Transverse colon (tissue), 4 donors: ENCODE measurements around the gene C5AR2. TPM values are rescaled to one million over a fixed set of nuclear protein-coding genes. Genes with fewer than 3 reads are reported as not detected.

ENCODE experiments used
- DNase-seq: peaks from one replicate; pipeline ENCODE4 v3.0.0-alpha.2; 2019
- H3K27ac ChIP-seq, 4 donors: fragments of 200-600 bp; sonication (generic); 2 replicates each; pipeline ENCODE4 v1.5.1; 2016 to 2018; ENCODE audit warnings: inconsistent platforms in 4 of 4
- H3K27me3 ChIP-seq: fragments of 200-600 bp; sonication (generic); 2 replicates; pipeline ENCODE4 v1.5.1; 2017; ENCODE audit warnings: inconsistent platforms
- H3K36me3 ChIP-seq, 4 donors: fragments of 200-600 bp; sonication (generic); 2 replicates each; pipeline ENCODE4 v1.5.1; 2017 to 2019; ENCODE audit warnings: inconsistent platforms in 4 of 4
- H3K4me1 ChIP-seq, 4 donors: fragments of 200-600 bp; sonication (generic); 2 replicates each; pipeline ENCODE4 v1.5.1; 2017 to 2020; ENCODE audit warnings: inconsistent platforms in 4 of 4
- H3K4me3 ChIP-seq, 4 donors: fragments of 200-600 bp; sonication (generic); 1 replicate in 1 of 4; 2 replicates in 3 of 4; pipeline versions ENCODE4 v1.5.1 to v1.6.1; 2017 to 2019; ENCODE audit warnings: inconsistent platforms in 4 of 4
- H3K9me3 ChIP-seq, 2 donors: fragments of 200-600 bp; sonication (generic); 2 replicates each; pipeline ENCODE4 v1.5.1; 2017 to 2019; ENCODE audit warnings: inconsistent platforms in 2 of 2
- EP300 ChIP-seq: sonication (generic); formaldehyde crosslinking; IDR thresholded peaks from one replicate; pipeline ENCODE4 v1.6.1; 2017; ENCODE audit warnings: antibody characterized with exemption, low read depth
- POLR2A ChIP-seq: fragments of 450-650 bp; IDR thresholded peaks from one replicate; pipeline ENCODE4 v1.6.1; 2016; ENCODE audit warnings: antibody characterized with exemption, mild to moderate bottlenecking, moderate library complexity
- POLR2AphosphoS5 ChIP-seq, 3 donors: sonication (generic); formaldehyde crosslinking; IDR thresholded peaks; one replicate each; pipeline ENCODE4 v1.6.1; 2016; ENCODE audit warnings: antibody characterized with exemption in 3 of 3
- WGBS, 2 donors: methylation state at CpG; one replicate each; pipeline ENCODE4 v1.1.5; 2018; ENCODE audit warnings: low coverage in 1 of 2; 5-methylcytosine and 5-hydroxymethylcytosine counted together
- in situ Hi-C, 4 donors: fragments of 200-750 bp; cut with MboI; loops; one replicate each; pipeline versions ENCODE4 v1.15.0 to v1.15.1; 2017; ENCODE audit warnings: low sequenced_read_pairs in 3 of 4, low pct_ligation_motif_present in 1 of 4, low pct_unique_long_range_greater_than_20kb in 1 of 4
- intact Hi-C: fragments of 100-400 bp; cut with DNase I; formaldehyde crosslinking; loops from one replicate; pipeline ENCODE4 v1.15.1; 2023; ENCODE audit warnings: low total_unique reads
- total RNA-seq, 4 donors: library from RNA; depleted of rRNA; stranded (reverse); fragments of >200 nt; gene quantifications; one replicate each; pipeline ENCODE4 v1.1.0, GENCODE V29; 2016
- TF ChIP-seq, protein P1 (sequence below), 5 experiments: fragments of 200-600 bp in 3 of 5; fragments of 450-650 bp in 2 of 5; sonication (generic) in 3 of 5; IDR thresholded peaks; 1 replicate in 2 of 5; 2 replicates in 3 of 5; pipeline ENCODE4 v1.5.1; 2016 to 2017; ENCODE audit warnings: antibody characterized with exemption in 5 of 5, inconsistent platforms in 3 of 5, mild to moderate bottlenecking in 2 of 5, moderate library complexity in 1 of 5

Gene C5AR2
- total RNA-seq, 4 donors from 2014 or later: 0.64 to 4.9 (median 2.0) TPM; not detected in 1

DNA sequence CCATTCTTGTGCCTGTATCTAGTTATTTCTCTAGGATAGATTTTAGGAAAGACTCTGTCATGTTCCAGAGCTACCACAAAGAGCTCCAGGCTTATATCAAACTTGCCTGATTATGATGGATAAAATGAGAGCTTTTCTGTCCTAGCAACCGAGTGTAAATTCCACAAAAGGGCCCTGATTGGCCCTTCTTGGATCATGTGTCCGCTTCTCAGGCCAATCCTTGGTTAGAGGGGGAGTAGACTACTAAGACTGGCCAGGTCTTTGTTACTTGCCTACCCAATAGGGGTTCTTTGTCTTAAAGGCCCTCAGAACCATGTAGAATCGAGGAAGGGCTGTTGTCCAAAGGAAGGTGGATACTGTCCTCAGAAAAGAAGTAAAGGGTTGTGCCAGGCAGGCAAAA, 19.6 kb downstream of the C5AR2 start:
- WGBS, 2 donors: 84% methylated on average over 3 of the region's 3 CpGs; no CpG with 5 or more reads in 1 of the 2 donors
- no peak for TF ChIP-seq POLR2AphosphoS5 (IDR thresholded peaks at IDR 0.05)
- TF ChIP-seq, protein P1, sequence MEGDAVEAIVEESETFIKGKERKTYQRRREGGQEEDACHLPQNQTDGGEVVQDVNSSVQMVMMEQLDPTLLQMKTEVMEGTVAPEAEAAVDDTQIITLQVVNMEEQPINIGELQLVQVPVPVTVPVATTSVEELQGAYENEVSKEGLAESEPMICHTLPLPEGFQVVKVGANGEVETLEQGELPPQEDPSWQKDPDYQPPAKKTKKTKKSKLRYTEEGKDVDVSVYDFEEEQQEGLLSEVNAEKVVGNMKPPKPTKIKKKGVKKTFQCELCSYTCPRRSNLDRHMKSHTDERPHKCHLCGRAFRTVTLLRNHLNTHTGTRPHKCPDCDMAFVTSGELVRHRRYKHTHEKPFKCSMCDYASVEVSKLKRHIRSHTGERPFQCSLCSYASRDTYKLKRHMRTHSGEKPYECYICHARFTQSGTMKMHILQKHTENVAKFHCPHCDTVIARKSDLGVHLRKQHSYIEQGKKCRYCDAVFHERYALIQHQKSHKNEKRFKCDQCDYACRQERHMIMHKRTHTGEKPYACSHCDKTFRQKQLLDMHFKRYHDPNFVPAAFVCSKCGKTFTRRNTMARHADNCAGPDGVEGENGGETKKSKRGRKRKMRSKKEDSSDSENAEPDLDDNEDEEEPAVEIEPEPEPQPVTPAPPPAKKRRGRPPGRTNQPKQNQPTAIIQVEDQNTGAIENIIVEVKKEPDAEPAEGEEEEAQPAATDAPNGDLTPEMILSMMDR (IDR thresholded peaks at IDR 0.05): no peak
- TF ChIP-seq POLR2A: no peak
- TF ChIP-seq EP300: no peak
- Histone ChIP-seq H3K4me1 (peaks cover 4 to 19% (median 10%) of the 10 kb centered on the region in 4 donors), H3K27me3 (no peaks in the 10 kb centered on the region), H3K36me3 (peaks cover 0 to 17% (median 5%) of the 10 kb centered on the region in 4 donors), H3K4me3 (no peak overlapping the region), H3K9me3 (no peaks in the 10 kb centered on the region), H3K27ac (no peak overlapping the region)
- no peak for DNase-seq
- intact Hi-C loops (no loop called here), in situ Hi-C loops (no loop called here)

DNA sequence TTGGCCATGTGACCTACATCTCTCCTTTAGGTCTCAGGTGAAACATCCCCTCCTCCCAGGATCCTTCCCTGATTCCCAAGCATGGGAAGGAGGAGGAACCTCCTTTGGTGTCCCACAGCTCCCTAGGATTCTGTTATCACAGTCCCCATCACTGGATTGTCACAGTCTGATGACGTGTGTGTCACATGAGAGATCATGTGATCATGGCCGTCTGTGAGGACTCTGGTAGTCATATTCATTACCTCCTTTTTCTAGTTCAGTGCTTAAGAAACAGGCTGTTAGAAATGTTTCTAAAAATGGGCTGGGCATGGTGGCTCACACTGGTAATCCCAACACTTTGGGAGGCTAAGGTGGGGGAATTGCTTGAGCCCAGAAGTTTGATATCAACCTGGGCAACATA, 20.1 kb downstream of the C5AR2 start:
- H3K27ac ChIP-seq: no peak overlapping the region
- 54 to 60% methylated on average over 2 of the region's 2 CpGs for WGBS, 2 donors
- H3K27me3 ChIP-seq: no peaks in the 10 kb centered on the region
- no peaks in the 10 kb centered on the region for H3K9me3 ChIP-seq
- H3K36me3 ChIP-seq: peaks cover 0 to 22% (median 8%) of the 10 kb centered on the region in 4 donors
- H3K4me3 ChIP-seq: no peak overlapping the region
- peaks cover 4 to 19% (median 10%) of the 10 kb centered on the region in 4 donors for H3K4me1 ChIP-seq
- TF ChIP-seq EP300 (no peak), POLR2A (no peak), POLR2AphosphoS5 (IDR thresholded peaks at IDR 0.05) (no peak)
- TF ChIP-seq, protein P1 (IDR thresholded peaks at IDR 0.05): no peak
- in situ Hi-C loops: no loop called here
- no peak for DNase-seq
- intact Hi-C loops: no loop called here

DNA sequence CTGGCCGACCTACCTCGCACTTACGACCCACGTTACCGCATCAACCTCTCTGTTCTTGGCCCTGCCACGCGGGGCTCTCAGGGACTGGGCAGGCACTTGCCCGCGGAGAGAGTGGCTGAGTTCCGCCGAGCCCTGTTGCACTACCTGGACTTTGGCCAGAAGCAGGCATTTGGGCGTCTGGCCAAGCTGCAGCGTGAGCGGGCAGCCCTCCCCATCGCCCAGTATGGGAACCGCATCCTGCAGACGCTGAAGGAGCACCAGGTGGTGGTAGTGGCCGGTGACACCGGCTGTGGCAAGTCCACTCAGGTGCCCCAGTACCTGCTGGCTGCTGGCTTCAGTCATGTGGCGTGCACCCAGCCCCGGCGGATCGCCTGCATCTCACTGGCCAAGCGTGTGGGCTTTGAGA, 21.3 kb downstream of the C5AR2 start:
- in situ Hi-C loops: no loop called here
- Histone ChIP-seq H3K4me3 (no peak overlapping the region), H3K4me1 (peaks cover 4 to 19% (median 10%) of the 10 kb centered on the region in 4 donors), H3K27ac (no peak overlapping the region), H3K27me3 (no peaks in the 10 kb centered on the region), H3K9me3 (no peaks in the 10 kb centered on the region), H3K36me3 (peaks cover 0 to 35% (median 14%) of the 10 kb centered on the region in 4 donors)
- peak; percentile 74 for DNase-seq
- 80% methylated on average over 24 of the region's 24 CpGs; no CpG with 5 or more reads in 1 of the 2 donors for WGBS, 2 donors
- intact Hi-C loops: no loop called here
- peak in 1 of 3 donors; percentile 27 for TF ChIP-seq POLR2AphosphoS5 (IDR thresholded peaks at IDR 0.05)
- TF ChIP-seq EP300: no peak

DNA sequence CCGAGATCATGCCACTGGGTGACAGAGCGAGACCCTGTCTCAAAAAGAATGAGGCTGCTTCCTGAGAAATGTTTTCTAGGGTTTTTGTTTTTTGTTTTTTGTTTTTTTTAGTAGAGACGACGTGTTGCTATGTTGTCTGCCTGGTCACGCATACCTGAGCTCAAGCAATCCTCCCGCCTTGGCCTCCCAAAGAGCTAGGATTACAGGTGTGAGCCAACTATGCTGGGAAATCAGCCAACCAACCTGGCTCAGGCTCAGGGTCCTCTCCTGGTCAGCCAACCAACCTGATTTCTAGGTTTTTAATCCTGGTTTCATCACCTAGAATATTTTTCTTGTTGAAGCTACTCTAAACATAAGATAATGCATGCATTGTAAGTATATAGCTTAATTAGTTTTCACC, 24.9 kb downstream of the C5AR2 start:
- intact Hi-C loops: no loop called here
- WGBS, 2 donors: 93 to 97% methylated on average over 5 to 6 of the region's 6 CpGs
- no peaks in the 10 kb centered on the region for H3K4me1 ChIP-seq
- no peaks in the 10 kb centered on the region for H3K27me3 ChIP-seq
- H3K36me3 ChIP-seq: peaks cover 0 to 51% (median 23%) of the 10 kb centered on the region in 4 donors
- no peak for TF ChIP-seq EP300
- TF ChIP-seq POLR2A: no peak
- TF ChIP-seq POLR2AphosphoS5 (IDR thresholded peaks at IDR 0.05): no peak
- TF ChIP-seq, protein P1 (IDR thresholded peaks at IDR 0.05): no peak
- no peak overlapping the region for H3K27ac ChIP-seq
- in situ Hi-C loops: no loop called here
- no peaks in the 10 kb centered on the region for H3K9me3 ChIP-seq
- no peak overlapping the region for H3K4me3 ChIP-seq
- no peak for DNase-seq
